Epithelial cell of esophagus (primary cell): ENCODE data around the gene NCF2.

Source experiments
- DNase-seq: peaks from one replicate; pipeline ENCODE4 v3.0.0; 2010; ENCODE audit warnings: low read depth
- H3K4me3 ChIP-seq: 2 replicates; pipeline ENCODE4 v1.5.1; 2011; ENCODE audit warnings: mild to moderate bottlenecking, low read length, control low read depth
- TF ChIP-seq, protein P1 (sequence below): IDR thresholded peaks from 2 replicates; pipeline ENCODE4 v1.5.1; 2011; ENCODE audit warnings: low read depth, mild to moderate bottlenecking, low read length, control low read depth, inconsistent platforms; ENCODE audit not compliant: insufficient read depth; ENCODE audit errors: missing control alignments

NCF2 gene

DNA sequence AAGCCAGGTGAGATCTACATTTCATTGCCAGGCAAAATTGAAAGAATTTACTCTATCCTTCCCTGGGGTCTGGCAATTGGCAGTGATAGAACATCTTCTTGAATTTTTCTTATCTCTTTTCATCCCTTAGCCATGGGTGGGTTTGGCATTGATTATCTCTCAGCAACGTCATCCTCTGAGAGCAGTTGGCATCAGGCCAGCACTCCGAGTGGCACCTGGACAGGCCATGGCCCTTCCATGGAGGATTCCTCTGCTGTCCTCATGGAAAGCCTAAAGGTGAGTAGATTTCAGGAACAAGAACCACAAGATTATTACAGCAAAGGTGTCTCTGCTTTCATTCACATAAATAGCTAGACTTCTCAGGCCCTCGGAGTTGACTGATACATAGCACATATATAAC is 39.3 kb downstream of the NCF2 start:
- TF ChIP-seq, protein P1, sequence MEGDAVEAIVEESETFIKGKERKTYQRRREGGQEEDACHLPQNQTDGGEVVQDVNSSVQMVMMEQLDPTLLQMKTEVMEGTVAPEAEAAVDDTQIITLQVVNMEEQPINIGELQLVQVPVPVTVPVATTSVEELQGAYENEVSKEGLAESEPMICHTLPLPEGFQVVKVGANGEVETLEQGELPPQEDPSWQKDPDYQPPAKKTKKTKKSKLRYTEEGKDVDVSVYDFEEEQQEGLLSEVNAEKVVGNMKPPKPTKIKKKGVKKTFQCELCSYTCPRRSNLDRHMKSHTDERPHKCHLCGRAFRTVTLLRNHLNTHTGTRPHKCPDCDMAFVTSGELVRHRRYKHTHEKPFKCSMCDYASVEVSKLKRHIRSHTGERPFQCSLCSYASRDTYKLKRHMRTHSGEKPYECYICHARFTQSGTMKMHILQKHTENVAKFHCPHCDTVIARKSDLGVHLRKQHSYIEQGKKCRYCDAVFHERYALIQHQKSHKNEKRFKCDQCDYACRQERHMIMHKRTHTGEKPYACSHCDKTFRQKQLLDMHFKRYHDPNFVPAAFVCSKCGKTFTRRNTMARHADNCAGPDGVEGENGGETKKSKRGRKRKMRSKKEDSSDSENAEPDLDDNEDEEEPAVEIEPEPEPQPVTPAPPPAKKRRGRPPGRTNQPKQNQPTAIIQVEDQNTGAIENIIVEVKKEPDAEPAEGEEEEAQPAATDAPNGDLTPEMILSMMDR: no peak
- DNase-seq: no peak
- no peak overlapping the region for H3K4me3 ChIP-seq

DNA sequence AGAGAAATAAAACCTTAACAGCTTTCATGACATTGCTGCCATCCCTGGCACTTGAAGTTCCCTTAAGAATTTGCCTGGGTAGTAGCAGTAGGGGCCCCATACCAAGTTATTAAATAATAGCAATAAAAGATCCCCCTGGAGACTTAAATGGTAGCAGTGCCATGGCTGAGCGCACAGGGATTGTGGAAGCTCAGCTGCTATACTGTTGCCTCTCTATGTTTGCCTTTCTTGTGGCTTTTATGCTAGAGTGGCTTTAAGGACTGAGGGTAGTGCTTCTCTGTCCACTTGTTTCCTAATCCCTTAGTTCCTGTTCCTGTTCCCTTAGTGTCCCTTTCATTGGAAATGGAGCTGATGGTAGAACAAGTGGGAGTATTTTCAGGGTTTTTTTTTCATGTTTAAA is 42.1 kb downstream of the NCF2 start:
- TF ChIP-seq, protein P1: no peak
- DNase-seq: no peak
- H3K4me3 ChIP-seq: no peak overlapping the region

DNA sequence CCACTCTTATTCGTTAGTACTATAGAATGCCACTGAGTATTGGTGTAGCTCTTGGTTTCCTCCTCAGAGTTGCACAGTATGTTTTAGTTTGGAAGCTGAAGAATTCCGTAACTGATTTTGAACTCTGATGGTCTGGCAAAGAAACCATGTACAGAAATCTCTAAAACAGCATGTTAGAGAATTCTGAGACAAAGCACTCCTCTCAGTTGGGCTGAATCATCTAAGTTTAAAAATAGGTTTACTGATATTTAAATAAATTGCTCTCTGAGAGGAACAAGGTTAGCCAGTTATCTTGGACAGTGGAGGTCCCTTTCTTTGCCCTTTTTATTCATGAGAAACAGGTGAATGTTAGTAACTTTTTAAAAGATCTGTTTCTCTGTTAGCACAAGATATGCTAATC is 43.8 kb downstream of the NCF2 start:
- DNase-seq: no peak
- H3K4me3 ChIP-seq: no peak overlapping the region
- TF ChIP-seq, protein P1: no peak

DNA sequence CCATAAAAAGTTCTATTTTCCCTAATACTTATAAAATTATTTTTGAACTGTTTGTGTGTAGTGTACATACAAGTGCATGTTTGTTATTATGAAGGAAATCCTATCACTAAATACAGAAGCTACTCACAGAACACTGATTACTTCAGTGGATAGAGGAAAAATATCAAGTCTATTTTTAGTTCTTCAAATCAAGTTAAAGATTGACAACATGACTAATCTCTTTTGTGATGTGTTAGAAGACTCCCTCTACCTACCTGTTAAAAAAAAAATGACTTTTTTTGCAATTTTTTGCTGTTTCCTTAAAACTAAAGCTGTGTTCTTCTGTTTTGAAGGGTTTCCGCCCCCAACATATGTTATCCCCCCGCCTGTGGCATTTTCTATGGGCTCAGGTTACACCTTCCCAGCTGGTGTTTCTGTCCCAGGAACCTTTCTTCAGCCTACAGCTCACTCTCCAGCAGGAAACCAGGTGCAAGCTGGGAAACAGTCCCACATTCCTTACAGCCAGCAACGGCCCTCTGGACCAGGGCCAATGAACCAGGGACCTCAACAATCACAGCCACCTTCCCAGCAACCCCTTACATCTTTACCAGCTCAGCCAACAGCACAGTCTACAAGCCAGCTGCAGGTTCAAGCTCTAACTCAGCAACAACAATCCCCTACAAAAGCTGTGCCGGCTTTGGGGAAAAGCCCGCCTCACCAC is 45.5 kb downstream of the NCF2 start:
- DNase-seq: no peak
- TF ChIP-seq, protein P1: no peak
- H3K4me3 ChIP-seq: no peak overlapping the region

DNA sequence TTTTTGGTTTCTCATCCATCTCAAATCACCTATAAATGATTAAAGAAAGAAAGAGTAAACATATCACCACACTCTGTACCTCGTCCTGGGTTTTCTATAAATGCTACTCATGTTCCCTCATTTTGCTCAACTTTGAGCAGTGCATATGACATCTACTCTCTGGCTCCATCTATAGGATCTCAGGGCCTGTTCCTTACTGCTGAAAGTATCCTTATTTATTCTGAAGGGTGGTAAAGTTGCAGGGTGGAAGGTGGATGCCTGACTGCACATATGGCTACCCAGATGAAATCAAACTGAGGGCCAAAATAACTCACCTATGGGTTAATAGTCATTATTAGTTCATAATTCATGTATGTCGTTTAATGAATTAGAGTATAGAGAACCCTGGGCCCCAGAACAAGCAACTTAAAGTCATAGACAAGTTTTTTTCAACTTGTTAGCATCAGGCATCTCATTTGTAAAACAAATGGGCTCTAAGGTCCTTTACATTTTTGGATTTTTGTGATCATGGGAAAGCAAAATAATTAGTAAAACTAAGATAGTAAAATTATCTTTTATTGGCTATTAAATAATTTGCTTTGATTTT is 46.5 kb downstream of the NCF2 start:
- no peak overlapping the region for H3K4me3 ChIP-seq
- peak; percentile 68 for DNase-seq
- TF ChIP-seq, protein P1: peak; percentile 83

DNA sequence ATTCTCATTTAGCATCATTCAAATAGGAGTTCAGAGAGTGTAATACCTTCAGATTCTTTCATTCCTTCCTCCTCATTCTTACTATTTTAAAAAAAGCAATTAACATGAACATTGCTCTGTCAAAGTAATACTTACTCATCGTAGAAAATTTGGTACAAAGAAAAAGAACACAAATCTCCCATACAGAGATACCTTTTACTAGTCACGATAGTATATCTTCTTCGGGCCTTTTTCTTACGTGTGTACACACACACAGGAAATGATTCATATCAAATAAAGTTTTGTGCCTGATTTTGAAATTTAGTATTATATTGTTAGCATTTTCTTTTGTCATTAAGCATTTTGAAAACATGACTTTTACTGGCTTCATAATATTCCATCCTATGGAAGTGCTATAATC is 52.9 kb downstream of the NCF2 start:
- TF ChIP-seq, protein P1: no peak
- H3K4me3 ChIP-seq: no peak overlapping the region
- DNase-seq: no peak
